WTC11 (cell line): ENCODE results near the gene ASB4. TPM values are rescaled to one million over a fixed set of nuclear protein-coding genes. Genes with fewer than 3 reads are reported as not detected.

Experiments
- ATAC-seq: fragments of 200-7000 bp; cut with Tn5 transposase; 2 replicates; pipeline ENCODE4 v1.10.0; 2021; ENCODE audit warnings: mild to moderate bottlenecking, moderate library complexity
- CTCF ChIA-PET: fragments of 300-600 bp; sonication (Branson Sonifier 250); formaldehyde crosslinking; loops from one replicate; lab custom pipeline; 2021; ENCODE audit warnings: antibody characterized with exemption; lab: Charles Lee
- POLR2A ChIA-PET: fragments of 350-600 bp; sonication (Branson Sonifier 250); formaldehyde crosslinking; loops from one replicate; lab custom pipeline; 2021; ENCODE audit warnings: antibody characterized with exemption; lab: Charles Lee
- DNase-seq: peaks from one replicate; pipeline ENCODE4 v3.0.0; 2021; ENCODE audit warnings: low spot score
- H3K27ac Mint-ChIP-seq: 2 replicates; pipeline ENCODE4 v1.8.0; 2021; ENCODE audit warnings: mixed read lengths
- H3K27me3 Mint-ChIP-seq: 2 replicates; pipeline ENCODE4 v1.8.0; 2021; ENCODE audit warnings: low read depth, mild to moderate bottlenecking, moderate library complexity, mixed read lengths
- H3K36me3 Mint-ChIP-seq: 2 replicates; pipeline ENCODE4 v1.8.0; 2021; ENCODE audit warnings: mixed read lengths
- H3K4me1 Mint-ChIP-seq: 2 replicates; pipeline ENCODE4 v1.8.0; 2022; ENCODE audit warnings: mixed read lengths
- H3K4me3 Mint-ChIP-seq: 2 replicates; pipeline ENCODE4 v1.8.0; 2021; ENCODE audit warnings: mild to moderate bottlenecking, moderate library complexity, mixed read lengths
- H3K9me3 Mint-ChIP-seq: 2 replicates; pipeline ENCODE4 v1.8.0; 2021; ENCODE audit warnings: mixed read lengths
- CBFB ChIP-seq: sonication (generic); formaldehyde crosslinking; IDR thresholded peaks from 2 replicates; pipeline ENCODE4 v1.8.1; 2022; ENCODE audit warnings: mild to moderate bottlenecking, low read depth, missing genetic modification reagents
- GRHL2 ChIP-seq: fragments of 250-450 bp; sonication (Bioruptor Pico); IDR thresholded peaks from 2 replicates; pipeline ENCODE4 v1.8.0; 2022; ENCODE audit warnings: mild to moderate bottlenecking, moderate library complexity; ENCODE audit not compliant: insufficient replicate concordance, severe bottlenecking
- HMGXB4 ChIP-seq: sonication (generic); formaldehyde crosslinking; IDR thresholded peaks from 2 replicates; pipeline ENCODE4 v1.8.1; 2023; ENCODE audit warnings: mild to moderate bottlenecking, moderate library complexity, missing genetic modification reagents
- IRF1 ChIP-seq: sonication (generic); formaldehyde crosslinking; IDR thresholded peaks from 2 replicates; pipeline ENCODE4 v1.8.0; 2023; ENCODE audit warnings: missing genetic modification reagents
- ZBTB43 ChIP-seq: sonication (generic); formaldehyde crosslinking; IDR thresholded peaks from 2 replicates; pipeline ENCODE4 v1.8.1; 2023; ENCODE audit warnings: mild to moderate bottlenecking, missing genetic modification reagents
- ZNF138 ChIP-seq: sonication (generic); formaldehyde crosslinking; conservative IDR thresholded peaks from 2 replicates; pipeline ENCODE4 v1.8.1; 2022; ENCODE audit warnings: mild to moderate bottlenecking, moderate library complexity, missing genetic modification reagents
- ZNF232 ChIP-seq: sonication (generic); formaldehyde crosslinking; IDR thresholded peaks from 2 replicates; pipeline ENCODE4 v1.8.0; 2022; ENCODE audit warnings: mild to moderate bottlenecking, missing genetic modification reagents
- ZNF416 ChIP-seq: fragments of 250-450 bp; sonication (Bioruptor Pico); IDR thresholded peaks from 2 replicates; pipeline ENCODE4 v1.9.0; 2021; ENCODE audit warnings: mild to moderate bottlenecking, inconsistent platforms
- ZNF671 ChIP-seq: fragments of 250-450 bp; sonication (Bioruptor Pico); IDR thresholded peaks from 2 replicates; pipeline ENCODE4 v1.8.0; 2021; ENCODE audit warnings: mild to moderate bottlenecking
- total RNA-seq: library from RNA; stranded (reverse); gene quantifications from 3 replicates; pipeline ENCODE4 v1.2.3, GENCODE V29; 2021
- TF ChIP-seq, protein P1 (sequence below): fragments of 250-450 bp; sonication (Bioruptor Pico); IDR thresholded peaks from 2 replicates; pipeline ENCODE4 v1.9.0; 2021; ENCODE audit warnings: mild to moderate bottlenecking
- TF ChIP-seq, protein P2 (sequence below): sonication (generic); formaldehyde crosslinking; IDR thresholded peaks from 2 replicates; pipeline ENCODE4 v1.8.1; 2023; ENCODE audit warnings: mild to moderate bottlenecking, missing genetic modification reagents
- TF ChIP-seq, protein P3 (sequence below): sonication (generic); formaldehyde crosslinking; IDR thresholded peaks from 2 replicates; pipeline ENCODE4 v1.8.0; 2022; ENCODE audit warnings: mild to moderate bottlenecking, missing genetic modification reagents

Gene ASB4
- total RNA-seq, 1 experiment from 2014 or later = not detected

DNA sequence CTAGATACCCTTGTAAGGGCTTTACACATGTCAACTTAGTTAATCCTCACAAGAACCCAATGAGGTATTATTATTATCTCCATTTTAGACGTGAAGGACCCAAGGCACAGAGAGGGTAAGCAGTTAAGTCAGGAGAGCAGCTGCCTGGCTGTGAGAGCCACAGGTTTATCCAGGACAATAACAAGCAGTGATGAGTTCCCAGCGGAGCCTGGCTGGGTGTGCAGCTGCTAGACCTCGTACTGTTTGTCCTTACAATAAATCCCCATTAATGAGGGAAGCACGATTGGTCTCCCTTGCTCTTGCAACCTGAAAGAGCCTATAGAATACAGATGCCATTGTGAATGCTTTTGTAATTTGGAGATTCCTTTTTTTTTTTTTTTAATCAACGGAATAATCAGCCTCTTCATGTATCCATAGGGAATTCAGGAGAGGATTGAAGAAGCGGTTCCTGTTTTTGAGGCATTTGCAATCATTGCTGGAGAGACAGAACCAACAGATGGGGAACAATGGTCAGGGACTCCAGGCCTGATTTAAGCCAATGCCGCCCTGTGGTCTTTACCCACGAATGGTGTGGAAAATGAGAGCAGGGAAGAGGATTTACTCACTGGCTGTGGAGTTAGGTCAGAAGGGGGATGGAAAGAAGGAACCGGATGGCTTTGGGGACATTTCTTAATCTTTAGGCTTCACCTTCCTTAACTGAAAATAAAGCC is 12.3 kb upstream of the ASB4 start (continued):
- TF ChIP-seq HMGXB4 (CRISPR knock-in tag) = no peak
- TF ChIP-seq, protein P1, sequence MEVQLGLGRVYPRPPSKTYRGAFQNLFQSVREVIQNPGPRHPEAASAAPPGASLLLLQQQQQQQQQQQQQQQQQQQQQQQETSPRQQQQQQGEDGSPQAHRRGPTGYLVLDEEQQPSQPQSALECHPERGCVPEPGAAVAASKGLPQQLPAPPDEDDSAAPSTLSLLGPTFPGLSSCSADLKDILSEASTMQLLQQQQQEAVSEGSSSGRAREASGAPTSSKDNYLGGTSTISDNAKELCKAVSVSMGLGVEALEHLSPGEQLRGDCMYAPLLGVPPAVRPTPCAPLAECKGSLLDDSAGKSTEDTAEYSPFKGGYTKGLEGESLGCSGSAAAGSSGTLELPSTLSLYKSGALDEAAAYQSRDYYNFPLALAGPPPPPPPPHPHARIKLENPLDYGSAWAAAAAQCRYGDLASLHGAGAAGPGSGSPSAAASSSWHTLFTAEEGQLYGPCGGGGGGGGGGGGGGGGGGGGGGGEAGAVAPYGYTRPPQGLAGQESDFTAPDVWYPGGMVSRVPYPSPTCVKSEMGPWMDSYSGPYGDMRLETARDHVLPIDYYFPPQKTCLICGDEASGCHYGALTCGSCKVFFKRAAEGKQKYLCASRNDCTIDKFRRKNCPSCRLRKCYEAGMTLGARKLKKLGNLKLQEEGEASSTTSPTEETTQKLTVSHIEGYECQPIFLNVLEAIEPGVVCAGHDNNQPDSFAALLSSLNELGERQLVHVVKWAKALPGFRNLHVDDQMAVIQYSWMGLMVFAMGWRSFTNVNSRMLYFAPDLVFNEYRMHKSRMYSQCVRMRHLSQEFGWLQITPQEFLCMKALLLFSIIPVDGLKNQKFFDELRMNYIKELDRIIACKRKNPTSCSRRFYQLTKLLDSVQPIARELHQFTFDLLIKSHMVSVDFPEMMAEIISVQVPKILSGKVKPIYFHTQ (CRISPR knock-in tag) = no peak

DNA sequence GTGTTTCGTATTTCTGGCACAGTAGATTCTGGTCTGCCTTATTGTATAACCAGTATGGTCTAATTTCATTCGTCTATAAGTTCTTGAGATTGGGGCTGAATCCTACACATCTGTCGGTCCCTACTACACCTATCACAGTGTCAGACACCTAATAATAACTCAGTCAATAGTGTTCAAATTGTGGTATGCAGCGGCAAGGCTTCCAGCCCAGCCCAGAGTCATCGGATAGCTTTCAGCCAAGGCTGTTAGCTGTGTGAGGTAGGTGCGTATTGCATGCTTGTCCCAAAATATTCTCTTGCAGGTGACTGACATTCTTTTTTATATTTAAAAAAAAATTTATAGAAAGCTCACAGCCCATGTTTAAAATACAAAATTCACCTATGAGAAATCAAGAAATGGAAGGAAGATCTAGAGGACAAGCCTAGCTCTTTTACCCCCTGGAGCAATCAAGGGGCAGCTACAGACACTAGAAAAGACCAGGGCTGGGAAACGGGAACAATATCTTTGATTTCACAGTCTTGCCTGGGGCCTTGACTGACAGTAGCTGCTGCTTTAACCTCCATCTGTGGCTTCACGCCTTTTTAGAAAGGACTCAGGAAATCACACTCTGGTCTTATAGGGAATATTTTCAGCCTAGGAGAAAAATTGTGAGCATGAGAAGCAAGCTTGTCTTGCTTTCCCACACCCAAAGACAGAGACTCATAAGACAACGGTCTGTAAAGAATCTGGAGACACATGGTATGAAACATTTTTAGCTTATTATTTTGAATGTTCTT is 9.5 kb upstream of the ASB4 start:
- Mint-ChIP-seq H3K27ac (peak overlapping the region; percentile 75; the same call in 1 of the 2 replicates), H3K4me3 (no peak overlapping the region), H3K36me3 (no peaks in the 10 kb centered on the region), H3K27me3 (no peaks in the 10 kb centered on the region)
- ChIA-PET POLR2A (no interaction called here), CTCF (interaction anchor here (0.6 to 3.2 kb wide), 32 partner anchors 9 to 1187 kb away, joined by 3 to 36 read pairs (median 6); partner anchors contain the start of genes ASB4, PON3 and SGCE)
- TF ChIP-seq ZBTB43 (CRISPR knock-in tag) = no peak
- no peak for TF ChIP-seq ZNF671 (CRISPR knock-in tag)
- TF ChIP-seq ZNF232 (CRISPR knock-in tag) = no peak
- TF ChIP-seq, protein P2, sequence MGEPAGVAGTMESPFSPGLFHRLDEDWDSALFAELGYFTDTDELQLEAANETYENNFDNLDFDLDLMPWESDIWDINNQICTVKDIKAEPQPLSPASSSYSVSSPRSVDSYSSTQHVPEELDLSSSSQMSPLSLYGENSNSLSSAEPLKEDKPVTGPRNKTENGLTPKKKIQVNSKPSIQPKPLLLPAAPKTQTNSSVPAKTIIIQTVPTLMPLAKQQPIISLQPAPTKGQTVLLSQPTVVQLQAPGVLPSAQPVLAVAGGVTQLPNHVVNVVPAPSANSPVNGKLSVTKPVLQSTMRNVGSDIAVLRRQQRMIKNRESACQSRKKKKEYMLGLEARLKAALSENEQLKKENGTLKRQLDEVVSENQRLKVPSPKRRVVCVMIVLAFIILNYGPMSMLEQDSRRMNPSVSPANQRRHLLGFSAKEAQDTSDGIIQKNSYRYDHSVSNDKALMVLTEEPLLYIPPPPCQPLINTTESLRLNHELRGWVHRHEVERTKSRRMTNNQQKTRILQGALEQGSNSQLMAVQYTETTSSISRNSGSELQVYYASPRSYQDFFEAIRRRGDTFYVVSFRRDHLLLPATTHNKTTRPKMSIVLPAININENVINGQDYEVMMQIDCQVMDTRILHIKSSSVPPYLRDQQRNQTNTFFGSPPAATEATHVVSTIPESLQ (CRISPR knock-in tag) = no peak
- TF ChIP-seq IRF1 = no peak
- TF ChIP-seq, protein P3, sequence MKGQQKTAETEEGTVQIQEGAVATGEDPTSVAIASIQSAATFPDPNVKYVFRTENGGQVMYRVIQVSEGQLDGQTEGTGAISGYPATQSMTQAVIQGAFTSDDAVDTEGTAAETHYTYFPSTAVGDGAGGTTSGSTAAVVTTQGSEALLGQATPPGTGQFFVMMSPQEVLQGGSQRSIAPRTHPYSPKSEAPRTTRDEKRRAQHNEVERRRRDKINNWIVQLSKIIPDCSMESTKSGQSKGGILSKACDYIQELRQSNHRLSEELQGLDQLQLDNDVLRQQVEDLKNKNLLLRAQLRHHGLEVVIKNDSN (CRISPR knock-in tag) = no peak
- TF ChIP-seq ZNF416 (CRISPR knock-in tag) = no peak
- no peak for TF ChIP-seq ZNF138 (CRISPR knock-in tag)
- no peak for TF ChIP-seq GRHL2 (CRISPR knock-in tag)
- no peak for TF ChIP-seq CBFB
- TF ChIP-seq, all 79 proteins: peak for 0
- no peaks in the 10 kb centered on the region for H3K9me3 Mint-ChIP-seq
- no peak for DNase-seq
- peaks cover 23% of the 10 kb centered on the region for H3K4me1 Mint-ChIP-seq
- 0 out of 2 replicates have a peak, but pooled peaks have one; percentile 23 for ATAC-seq
